CD4-positive, alpha-beta T cell treated with Interleukin-4 for 1 hour (primary cell): Measurements from ENCODE around the gene STPG4.

Experiments used
- DNase-seq, 2 donors: peaks; one replicate each; pipeline ENCODE4 v3.0.0-alpha.2; 2020 to 2022

The STPG4 gene

DNA sequence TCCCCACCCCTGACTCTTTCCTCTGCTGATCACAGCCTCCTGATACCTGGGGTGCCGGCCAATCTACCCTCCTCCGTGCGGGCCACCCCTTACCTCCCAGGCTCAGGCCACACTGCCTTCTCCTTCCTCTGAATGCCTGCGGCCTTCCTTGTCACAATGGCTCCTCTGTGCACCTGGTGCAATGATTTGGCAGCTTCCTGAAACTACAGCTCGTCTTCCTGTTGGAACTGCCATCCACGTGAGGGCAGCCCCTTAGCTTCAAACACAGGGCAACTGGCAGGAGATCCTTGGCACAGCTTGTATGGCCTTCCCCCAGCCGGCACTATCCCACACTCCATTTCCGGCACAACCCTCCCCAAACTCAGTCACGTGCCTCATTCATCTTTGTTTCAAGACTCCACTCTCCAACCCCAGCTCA is 69.0 kb downstream of the STPG4 start:
- DNase-seq, result no peak

- no peak for DNase-seq
Observed at GRCh38 chr2:47083886-47084687, 71.0 kb downstream of the STPG4 start.

GRCh38 chr2:47083485-47083884 is 71.6 kb downstream of the STPG4 start:
- DNase-seq, result no peak

DNA sequence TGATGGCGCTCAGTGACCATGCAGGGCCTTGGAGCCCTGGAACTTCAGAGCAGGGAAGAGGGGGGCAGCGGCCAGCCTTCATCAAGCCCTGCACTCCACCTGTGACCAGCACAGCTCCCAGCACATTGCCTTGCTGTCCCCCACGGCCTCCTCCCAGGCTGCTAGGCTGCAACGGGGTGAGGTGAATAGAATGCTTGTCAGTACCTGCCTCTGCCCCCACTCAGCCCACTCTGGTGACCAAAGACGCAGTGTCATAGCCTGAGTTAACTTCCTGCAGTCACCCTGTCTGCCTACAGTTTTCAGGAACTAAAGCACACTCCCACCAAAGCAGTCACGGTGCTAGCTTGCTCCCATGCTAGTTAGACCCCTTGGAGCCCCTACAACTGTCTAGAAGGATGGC is 72.1 kb downstream of the STPG4 start:
- no peak for DNase-seq

GRCh38 chr2:47080888-47081301 is 74.2 kb downstream of the STPG4 start:
- no peak for DNase-seq

- no peak for DNase-seq
Observed at GRCh38 chr2:47079515-47080412, 75.3 kb downstream of the STPG4 start.

GRCh38 chr2:47078541-47079482 is 76.3 kb downstream of the STPG4 start:
- DNase-seq, result no peak

DNA sequence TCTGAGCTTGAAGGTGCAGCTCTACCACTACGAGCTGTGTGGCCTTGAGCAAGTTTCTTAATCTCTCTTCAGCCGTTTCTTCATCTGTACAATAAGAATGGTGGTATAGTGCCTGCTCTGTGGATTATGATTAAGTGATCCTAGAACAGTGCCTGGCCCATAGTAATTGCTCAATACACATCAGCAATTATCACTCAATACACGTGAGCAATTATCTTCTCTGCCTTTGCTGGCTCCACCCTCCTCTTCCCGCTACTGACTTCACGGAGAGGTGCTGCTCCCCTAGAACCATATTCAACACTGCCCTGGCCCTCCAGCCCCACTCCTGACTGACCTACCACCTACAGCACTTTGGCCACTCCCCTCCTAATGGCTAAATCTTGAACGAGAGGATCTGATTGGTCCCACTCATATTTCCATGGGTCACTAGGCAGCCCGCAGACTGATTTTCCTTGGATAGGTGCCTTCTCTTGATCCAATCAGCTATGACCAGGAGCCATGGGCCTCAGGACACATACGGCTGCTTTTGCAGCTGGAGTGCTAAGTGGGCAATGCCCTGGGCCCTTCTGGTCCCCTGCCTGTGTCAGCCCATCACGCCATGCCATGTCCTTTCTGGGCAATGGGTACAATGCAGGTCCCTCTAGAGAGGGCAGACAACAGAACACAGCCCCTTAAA is 77.5 kb downstream of the STPG4 start:
- DNase-seq, result no peak

DNA sequence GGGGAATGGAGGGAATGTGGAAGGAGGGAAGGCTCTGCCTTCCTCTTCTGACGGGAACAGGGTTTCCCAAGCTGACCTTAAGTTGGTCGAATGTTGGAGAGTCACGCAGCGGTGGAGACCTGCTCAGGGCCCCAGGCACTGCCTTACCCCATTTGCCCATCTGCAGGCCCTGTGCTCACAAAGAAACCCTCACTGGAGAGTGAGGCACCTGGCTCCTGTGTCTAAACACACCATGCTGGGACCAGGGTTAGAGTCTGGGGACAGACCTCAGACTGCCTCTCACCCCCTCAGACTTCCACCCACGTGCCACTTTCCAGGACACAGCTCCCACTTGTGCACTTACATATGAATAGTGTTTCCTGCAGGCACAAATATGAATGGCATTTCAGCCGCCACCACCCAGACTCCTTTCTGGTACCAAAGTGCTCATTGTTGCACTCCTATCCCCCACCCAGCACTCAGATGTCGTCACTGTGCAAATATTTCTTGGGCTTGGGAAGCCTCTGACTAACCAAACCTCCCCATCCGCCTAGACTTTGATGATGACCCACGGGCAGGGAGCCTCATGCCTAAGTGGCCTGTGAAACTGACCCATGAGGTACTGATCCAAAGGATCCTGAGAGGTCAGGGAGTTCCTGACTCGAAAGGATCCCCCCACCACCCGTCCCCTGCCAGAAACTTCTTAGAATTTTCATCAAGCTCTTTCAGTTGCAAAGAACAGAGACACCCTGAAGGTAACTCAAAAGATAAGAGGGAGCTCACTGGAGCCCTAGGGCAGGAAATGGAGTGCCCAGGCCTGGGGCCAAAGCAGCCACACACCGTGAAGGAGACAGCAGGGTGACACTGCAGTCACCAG is 78.3 kb downstream of the STPG4 start:
- no peak for DNase-seq

- DNase-seq, result no peak
Observed at GRCh38 chr2:47076126-47076506, 79.0 kb downstream of the STPG4 start.

DNA sequence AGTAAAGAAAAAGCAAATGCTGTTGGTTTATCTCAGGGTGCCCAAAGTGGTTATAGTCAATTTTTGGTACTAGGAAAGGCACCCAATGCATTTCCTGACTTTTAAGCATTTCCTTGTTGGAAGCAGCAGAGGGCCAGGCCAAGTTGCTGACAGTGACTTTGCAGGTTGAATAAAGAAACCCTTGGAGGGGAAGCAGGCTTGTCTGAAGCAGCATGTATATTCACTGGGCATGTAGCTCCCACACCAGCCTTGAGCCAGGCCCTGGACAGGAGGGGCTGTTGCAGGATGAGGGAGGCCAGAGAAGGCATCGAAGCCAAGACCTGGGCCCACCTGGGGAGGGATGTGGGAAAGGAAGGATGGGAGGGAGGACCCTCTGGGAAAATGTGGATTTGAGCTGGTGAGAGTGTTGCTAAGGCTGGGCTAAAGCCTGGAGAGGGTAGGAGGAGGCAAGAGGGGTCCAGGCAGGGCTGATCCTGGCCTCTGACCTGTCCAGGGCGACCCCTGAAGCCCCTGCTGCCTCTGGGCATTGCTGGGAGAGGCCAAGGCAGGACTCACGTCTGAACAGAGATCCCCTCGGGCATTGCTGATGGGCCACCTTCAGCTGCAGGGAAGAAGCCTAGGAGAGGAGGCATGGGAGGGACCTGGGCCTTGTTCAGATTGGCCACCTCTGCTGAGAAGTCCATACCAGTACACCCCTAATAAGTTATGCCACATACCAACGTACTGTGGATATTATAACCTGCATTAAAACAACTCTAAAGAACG is 79.6 kb downstream of the STPG4 start:
- no peak for DNase-seq

GRCh38 chr2:47074691-47075090 is 80.4 kb downstream of the STPG4 start:
- no peak for DNase-seq

GRCh38 chr2:47073641-47074040 is 81.5 kb downstream of the STPG4 start:
- no peak for DNase-seq

- DNase-seq, result no peak
Observed at GRCh38 chr2:47073217-47073616, 81.9 kb downstream of the STPG4 start.

DNA sequence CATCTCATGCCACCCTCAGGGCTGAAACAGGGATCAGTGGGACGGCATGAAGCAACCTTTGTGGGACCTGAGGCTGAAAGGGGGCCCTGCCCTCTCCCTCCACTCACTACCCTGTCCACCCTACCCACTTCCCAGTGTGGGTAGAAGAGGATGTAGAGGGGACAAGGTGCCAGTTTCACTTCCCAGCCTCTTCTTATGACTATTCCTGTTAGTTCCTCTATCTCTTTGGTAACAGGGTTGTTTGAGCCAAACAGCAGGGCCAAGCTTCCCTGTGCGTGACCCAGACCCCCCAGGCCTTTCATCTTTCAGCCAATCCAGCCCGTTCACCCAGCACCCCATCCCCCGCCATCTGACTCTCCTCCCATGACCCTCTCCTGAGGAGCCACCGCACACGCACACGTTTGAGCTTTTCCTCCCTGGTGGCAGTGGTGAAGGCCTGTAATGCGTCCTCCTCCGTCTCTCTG is 82.3 kb downstream of the STPG4 start:
- DNase-seq, result peak; percentile 44 to 88

DNA sequence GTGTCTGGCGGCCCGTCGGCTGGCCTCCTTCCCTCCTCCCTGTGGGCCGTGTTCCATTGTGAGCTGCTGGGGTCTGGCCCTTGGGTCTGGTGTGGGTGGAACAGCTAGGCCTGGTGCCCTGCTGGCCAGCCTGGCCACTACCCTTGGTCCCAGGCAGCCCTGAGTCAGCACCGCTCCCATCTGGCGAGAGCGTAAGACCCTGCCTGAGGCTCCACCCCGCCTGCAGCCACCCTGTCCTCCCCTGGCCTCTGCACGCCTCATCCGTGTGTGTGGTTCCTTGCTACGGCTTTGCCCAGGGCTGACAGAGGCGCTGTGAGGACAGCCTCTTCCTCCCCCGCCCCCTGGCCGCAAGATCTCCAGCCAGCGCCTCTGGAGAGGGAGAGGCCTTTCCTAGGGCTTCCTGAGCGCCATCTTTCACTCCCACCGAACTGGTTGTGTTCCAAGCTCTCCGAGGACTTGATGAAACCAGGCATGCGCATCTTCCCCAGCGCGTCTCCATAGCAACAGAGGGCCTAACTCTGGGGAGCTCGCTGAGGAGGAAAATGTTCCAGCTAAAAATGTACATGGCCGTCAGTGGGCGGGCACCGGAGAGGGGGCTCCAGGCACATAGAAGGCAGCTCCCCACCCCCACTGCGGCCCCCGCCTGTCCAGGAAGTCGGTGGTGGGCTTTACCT is 83.0 kb downstream of the STPG4 start:
- DNase-seq, result peak; percentile 6 to 77

GRCh38 chr2:47070920-47071824 is 83.9 kb downstream of the STPG4 start:
- DNase-seq, result peak; percentile 51 to 71

DNA sequence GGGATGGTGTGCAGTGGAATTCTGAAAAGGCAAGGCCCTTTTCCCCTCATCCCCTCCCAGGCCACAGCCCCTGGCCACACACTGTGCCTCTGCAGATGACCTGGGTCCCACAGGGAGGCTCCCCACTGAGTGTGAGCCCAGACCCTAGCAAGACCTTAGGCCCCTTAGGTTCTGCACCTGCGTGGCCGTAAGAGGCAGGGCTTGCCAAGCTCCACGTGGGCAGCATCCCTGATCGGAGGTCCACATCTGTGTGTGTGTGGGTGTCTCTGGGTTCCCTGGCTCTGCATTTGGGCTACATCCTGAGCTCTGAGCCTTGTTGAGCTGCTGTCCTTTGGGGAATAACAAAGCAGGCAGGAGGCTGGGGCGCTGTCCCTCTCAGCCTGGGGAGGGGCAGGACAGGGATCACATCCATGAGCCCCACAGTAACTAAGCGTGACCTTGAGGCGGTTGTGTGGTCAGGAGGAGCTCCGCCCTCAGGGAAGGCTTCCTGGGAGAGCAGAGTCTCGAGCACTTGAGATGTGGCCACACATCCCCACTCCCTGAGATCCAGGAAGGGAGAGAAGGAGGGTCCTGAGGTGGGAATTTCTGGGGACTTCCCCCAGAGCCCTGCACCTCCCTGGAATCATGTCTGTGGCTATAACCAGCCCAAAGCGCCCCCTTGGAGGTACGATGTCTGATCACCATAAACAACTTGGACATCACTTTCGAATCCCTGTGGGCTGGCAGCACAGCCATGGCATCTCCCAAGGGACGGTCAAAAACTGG is 84.8 kb downstream of the STPG4 start:
- DNase-seq, result no peak
